Central memory CD4-positive, alpha-beta T cell (primary cell): ENCODE data around the gene FAM193B.

ENCODE experiments used
- DNase-seq: peaks from one replicate; pipeline ENCODE4 v3.0.0; 2022

The FAM193B gene

DNA sequence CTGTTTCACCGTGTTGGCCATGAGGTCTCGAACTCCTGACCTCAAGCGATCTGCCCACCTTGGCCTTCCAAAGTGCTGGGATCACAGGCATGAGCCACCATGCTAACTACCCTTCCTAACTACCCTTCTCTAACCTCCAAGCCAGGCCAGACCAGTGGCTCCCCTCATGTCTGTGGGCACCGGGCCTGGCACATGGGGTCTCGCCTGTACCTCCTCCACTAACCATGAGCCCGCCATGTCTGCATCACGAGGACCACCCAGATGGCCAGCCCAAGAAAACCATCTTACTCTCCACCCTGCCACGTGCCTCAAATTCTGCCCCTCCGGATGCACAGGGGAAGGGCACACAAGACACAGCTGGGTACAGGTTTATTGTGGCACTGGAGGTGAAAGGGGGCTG is 71.3 kb downstream of the FAM193B start:
- DNase-seq = no peak

DNA sequence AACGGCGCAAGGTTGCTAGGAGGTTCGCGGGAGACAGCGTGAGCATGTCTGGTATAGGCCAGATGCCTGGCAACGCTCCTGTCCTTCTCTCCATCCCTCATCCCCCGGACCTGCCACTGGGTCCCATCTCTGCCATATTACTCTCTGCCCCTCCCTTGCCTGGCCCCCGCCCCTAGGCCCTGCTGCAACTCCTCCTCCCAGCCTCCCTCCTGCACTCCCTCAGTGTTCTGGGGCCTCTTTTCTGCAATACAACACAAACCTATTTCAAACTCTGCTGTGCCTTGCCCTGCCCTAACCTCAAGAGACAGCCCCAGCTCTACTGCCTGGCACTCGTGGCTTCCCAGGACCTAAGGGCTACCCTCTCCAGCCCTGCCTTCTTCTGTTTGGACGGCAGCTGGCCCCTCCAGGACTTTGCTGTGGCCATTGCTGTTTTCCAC is 72.0 kb downstream of the FAM193B start:
- no peak for DNase-seq

DNA sequence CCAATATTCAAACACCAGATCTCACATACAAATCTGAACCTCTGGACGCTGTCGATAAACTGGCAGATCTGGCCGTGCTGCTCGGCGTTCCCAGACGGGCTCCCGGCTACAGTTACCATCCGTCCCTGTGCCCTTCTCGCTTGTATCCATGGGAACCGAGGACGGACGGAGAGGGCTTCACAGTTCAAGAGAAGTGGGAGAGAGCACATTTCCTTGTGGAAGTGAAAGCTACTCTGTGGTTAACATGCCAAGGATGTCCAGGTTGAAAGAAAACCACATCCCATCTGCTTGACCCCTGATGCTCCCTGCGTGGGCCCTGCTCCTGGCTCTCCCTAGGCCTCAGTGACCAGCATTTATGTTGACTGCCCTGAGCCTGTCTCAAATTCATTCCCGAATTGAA is 74.6 kb downstream of the FAM193B start:
- no peak for DNase-seq

DNA sequence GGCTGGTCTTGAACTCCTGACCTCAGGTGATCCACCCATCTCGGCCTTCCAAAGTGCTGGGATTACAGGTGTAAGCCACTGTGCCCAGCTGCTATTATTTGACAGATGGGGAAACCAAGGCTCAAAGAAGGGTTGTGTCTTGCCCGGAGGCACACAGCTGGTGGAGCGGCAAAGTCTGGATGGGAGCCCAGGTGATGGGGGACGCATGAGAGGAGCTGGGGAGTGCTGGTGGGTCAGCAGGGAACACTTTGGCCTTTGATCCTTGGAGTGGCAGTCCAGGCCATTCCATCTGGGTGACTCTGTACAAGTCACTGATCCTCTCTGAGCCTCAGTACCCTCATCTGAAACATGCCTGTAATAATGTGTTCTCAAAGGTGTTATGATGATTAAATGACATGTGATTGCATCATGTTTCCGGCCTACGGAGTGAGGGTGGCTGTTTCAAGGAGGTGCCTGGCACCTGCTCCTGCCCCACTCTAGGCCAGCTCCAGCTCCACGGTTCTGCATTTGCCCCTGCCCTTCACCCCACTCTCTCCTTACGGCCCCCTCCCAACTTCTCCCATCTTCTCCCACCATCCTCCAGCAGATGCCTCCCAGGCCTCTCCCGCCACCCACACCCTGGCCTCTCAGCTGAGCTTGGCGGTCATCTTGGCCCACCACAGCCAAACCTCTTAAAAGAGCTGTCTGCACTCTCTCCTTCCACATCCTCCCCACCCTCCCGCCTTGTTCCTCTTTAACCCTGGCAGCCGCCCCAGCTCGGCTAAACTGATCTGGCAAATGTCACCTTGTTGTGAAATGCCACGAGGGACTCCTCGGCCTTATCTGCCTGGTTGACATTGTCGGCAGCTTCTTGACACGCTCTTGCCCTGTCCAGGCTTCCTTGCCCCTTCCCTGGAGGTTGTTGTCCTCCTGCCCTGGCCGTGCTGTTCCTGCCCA is 75.4 kb downstream of the FAM193B start:
- no peak for DNase-seq

DNA sequence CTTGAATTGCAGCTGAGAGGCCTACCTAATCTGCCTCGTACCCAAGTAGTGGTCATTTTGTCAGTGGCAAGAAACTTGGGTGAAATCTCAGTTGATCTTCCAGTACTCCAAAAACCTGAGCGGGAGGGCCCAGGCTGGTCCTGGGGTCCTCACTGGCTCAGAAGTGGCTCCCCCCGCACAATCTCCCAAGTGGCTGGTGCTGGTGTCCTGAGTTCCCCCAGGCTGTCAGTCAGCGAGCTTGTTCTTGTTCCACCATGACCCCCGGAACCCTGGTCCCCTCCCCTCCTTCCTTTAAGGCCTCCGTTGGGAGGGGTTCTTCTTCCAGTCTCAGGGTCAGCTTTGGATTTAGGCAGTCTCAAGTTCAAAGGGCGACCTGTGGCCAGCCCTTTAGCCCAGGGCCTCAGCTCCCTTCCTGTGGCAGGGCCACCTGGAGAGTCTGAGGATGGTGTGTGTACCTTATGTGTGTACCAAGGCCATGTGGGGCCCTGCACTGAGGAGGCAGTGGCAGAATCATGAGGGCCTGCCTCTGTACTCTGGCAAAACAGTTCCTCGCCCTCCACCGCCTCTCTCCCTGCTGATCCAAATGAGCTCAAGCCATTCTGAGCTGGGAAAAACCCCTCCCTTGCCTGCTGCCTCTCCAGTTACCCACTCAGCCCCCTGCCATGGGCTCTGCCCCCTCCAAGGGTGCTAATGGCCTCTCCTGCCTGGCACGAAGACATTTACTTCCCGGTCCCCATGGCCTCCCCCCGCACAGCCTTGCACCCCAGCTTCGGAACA is 76.5 kb downstream of the FAM193B start:
- DNase-seq = no peak

DNA sequence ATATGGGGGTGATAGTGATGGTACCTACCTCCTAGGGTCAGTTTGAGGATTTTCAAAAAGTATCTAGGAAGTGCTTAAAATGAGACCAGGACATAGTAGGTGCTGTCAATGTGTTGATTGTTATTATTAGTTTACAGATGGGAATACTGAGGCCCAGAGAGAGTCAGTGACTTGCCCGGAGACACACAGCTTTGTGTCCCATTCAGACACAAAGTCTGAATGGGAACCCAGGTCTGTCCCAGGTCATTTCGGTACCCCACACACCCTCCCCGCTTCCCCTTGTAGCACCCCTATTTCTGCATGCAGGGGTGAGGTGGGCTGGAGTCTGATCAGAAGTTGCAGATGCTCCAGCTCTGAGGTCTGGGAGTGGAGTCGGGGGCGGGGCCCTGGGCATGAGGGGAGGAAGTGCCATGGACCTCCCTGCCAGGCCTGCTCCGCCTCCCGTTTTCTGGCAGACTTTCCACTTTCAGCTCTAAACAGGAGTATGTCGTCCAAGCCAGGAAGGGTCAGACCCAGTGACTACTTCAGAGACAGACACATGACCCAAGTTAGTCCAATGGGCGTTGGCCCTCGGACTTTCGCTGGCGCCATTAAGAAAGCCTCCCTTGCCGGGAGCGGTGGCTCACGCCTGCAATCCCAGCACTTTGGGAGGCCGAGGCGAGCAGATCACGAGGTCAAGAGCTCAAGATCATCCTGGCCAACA is 77.7 kb downstream of the FAM193B start:
- no peak for DNase-seq

DNA sequence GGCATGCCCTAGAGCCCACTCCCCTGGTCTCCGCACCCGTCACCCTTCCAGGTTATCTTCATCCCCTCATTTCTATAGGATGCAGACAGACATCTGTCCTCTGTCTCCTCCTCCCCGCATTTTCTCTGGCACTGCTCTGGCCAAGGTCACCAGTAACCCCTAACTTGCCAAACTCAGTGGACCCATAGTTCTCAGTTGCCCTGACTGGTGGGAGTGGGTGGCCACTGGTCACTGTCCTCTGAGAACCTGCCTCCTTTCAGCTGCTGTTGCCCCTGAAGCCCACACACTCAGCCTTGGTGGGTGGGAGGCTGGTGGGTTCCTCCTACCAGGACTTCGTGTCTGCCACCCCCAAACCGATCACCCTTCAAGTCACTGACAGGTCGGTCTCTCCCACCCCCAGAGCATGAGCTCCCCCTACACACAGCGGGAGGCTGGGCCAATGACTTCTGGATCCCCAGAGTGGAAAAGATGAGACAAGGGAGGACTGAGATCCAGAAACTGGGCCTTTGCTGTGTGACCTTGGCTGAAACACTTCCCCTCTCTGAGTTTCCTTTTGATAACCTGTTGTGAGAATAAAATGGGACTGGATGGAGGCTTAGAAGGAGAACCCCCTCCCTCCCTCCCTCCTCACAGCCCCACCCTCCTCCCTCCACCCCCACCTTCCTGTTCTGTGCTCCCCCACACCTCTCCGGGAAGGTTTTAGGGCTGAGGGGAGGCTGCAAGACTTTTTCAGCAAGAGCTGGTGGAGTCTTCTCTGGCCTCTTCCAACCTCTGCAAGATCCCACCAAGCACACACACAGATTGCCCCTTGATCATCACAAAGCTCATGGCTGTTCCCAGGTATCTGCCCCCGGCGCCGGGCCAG is 78.6 kb downstream of the FAM193B start:
- no peak for DNase-seq

DNA sequence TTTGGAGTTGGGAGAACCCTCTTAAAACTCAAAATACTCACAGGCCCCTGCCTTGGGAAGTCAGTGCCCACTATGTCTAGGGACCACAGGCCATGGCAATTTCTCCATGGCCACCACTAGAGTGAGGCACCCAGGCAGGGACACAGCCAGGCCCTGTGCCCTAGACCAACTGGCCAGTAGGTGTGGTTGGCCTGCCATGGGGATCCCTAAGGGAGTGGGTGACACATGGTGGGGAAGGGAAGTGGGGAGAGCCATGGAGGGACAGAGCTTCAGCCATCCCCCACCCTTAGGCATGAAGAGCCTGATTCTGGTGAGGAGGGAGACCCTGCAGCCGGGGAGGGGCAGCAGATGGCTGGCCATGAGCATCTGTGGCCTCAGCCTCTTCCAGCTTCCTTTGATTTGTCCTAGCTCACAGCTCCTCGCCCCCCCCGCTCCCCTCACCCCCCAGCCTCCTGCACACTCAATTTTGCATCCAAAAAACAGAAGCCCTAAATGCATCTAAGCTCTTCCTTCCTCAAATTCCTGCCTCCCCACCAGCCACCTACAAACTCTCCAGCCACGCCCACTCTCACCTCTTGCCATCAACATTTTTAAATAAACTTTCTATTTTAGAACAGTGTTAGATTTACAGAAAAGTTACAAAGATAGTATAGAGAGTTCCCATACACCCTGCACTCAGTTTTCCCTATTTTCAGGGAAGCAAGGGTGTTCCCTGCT is 79.4 kb downstream of the FAM193B start:
- no peak for DNase-seq

DNA sequence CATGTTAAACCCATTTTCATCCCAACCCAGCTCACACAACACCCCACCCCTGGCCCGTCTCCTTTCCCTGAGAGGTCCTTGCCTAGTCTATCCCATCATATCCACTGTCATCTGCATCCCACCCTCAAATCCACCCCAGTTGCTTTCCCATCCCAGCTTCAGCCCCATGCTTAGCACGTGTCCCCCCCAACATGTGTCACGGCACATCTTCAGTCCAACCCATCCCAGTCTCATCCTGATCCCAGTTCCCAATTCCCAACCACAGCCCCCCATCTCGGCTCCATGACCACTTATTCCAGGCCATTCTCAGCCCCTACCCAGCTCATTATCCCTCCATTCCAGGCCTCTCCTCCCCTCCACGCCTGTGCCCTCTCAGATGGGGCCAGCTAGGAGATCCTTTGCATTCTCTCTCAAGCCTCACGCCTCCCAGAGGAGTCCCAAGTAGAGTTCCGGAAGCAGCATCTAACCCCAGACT is 80.3 kb downstream of the FAM193B start:
- no peak for DNase-seq

DNA sequence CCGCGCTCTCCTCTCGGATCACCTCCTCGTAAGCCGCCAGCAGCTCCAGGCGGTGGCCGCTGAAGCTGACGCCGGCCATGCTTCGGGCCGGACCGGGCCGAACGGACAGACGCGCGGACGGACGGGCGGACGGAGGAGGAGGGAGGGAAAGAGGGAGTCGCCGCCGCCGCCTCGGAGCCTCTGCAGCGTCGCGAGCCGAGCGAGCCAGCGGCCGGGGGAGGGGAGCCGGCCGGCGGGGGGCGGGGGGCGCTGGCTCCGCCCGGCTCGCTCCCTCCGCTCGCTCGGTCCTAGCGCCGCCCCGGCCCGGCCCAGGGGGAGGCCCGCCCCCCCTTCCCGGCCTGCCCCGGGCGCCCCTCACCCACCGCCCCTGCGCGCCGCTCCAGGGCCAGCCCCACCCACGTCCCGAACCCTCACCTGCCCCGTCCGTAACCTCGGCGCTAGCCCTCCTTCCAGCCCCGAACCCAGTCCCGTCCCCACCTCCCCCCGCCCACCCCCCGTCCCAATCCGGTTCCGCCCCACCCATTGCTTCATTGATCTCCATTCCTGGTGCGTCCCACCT is 80.8 kb downstream of the FAM193B start, which contains the start of gene DBN1:
TSS of gene DBN1 (minus strand) at position 192 of the 559 bp plus-strand sequence. CDS start at position 79, 113 bp downstream.
- DNase-seq = no peak

DNA sequence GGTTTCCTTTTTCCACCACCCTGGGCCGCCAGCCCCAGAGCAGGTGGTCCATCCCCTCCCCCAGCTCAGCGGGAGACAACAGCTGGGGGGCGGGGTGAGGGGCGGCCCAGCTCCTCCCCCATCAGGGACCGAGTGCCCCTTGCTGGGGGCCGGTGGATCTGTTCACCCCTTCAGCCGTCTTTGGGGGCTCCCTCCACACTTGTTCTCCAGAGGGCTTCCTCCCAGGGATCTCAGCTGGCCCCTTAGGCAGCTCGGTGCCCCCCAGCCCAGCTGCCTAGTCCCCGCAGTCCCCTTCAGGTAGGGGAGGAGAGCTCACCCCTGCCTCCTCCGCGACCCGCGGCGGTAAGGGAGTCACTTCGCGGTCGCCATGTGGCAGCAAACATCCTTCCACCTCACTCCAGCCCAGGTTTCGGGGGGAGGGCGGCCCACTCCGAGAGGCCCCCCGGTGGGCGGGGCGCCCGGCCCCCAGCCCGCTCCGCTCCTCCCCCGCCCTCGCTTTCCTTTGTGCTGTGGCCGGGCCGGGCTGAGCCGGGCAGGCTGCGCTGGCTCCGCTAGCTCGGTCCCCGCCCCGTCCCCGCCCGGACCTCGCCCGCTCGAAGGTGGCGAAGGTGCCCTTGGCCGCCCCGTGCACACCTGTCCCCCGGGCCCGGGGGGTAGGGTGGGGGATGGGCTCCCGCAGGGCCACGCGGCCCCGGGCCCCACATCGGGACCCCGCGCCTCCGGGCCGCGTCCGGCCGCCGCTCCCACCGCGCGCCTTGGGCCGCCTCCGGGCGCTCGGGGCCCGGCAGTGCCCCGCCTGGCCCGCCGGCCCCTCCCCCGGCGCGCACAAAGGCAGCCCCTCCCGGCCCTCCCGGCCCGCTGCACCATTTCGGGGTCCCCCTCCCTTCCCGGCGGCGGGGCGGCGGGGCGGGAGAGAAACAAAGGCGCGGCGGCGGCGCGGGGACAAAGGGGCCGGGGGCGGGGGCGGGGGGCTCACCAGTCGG is 81.6 kb downstream of the FAM193B start:
- DNase-seq = peak; percentile 24

DNA sequence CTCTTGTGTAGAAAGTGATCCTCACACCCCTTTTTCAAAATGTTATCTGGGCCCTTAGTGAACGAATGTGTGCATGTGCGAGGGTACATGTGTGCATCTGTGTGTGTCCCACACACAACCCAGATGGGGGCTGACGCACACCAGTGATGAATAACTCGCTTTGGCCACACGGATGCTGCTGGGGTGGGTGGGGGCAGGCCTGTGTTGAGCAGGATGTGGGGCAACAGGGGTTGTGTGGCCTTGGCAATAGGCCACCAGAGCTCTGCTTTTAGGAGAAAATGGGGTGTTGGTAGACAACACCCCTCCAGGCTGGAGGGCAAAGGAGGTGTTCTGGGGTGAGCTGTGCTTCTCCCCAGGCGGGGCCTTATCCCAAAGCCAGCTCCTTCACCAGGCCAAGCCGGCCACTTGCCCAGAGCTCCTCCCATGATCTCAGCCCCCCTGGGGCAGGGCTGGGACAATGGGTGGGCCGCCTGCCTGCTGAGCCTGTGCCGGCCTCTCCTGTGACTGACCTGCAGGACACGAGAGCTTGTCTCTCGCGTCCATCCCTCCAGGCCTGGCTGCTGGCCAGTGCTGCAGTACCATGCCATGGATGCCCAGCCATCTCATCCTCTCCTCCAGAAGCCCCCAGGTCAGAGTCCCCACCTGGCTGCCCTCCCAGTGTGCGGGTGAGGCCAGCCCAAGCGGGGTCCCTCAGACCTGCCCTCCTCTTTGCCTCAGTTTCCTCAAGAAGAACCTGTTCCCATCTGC is 82.6 kb downstream of the FAM193B start:
- no peak for DNase-seq

DNA sequence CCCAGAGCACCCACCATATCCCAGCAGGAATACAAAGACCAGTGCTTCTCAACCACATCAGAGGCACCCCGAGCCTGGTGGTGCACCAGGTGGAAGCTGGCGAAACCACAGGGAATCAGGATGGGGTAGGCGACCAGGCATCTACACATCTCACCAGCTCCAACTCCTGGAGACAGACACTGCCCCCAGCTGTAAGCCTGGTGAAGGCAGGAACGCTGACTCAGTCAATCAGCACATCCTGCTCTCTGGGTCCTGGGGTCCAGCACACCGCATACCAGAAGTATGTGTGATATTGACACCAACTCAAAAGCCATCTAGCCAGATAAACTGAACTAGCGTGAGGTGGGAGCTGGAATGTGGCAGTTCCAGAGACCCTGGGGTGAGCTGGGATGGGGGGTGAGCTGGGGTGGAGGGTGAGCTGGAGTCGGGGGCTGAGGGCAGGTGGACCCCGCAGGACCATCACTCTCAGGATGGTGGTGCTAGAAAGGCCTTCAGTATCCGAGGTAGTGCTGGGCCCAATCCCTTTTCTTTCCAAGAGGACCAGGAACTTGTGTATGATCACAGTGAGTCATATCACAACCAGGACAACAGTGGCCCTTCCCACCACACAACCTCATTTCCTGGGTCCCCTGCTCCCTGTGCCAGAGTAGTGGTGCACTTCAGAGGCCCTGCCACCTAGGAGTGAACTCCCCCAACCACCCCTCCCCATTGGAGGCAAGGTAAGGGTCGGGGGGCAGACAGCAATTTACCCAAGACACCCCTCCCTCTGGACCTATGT is 83.4 kb downstream of the FAM193B start:
- DNase-seq = no peak
